IMR-90 (cell line): ENCODE results near the gene ANKRD30A. TPM values are rescaled to one million over a fixed set of nuclear protein-coding genes. Genes with fewer than 3 reads are reported as not detected.

Experiments used
- ATAC-seq: fragments of 200-7000 bp; cut with Tn5 transposase; 2 replicates; pipeline ENCODE4 v1.9.1; 2020; ENCODE audit warnings: low read depth, mild to moderate bottlenecking, moderate library complexity
- BruUV-seq: library from RNA; stranded (reverse); fragments of 400-500 nt; replicated peaks from 2 replicates; lab custom pipeline; 2021; lab: Mats Ljungman, UMichigan
- CTCF ChIA-PET: fragments of 300-600 bp; formaldehyde crosslinking; extraction: SDS; loops from one replicate; lab custom pipeline; 2021; ENCODE audit warnings: antibody characterized with exemption; lab: Yijun Ruan, JAX
- POLR2A ChIA-PET: fragments of 300-600 bp; sonication (Branson Sonifier 250); formaldehyde crosslinking; loops from one replicate; lab custom pipeline; 2022; ENCODE audit warnings: antibody characterized with exemption; ENCODE audit not compliant: unreplicated experiment; lab: Charles Lee
- DNase-seq: peaks from one replicate; pipeline ENCODE4 v3.0.0; 2013
- H2AFZ ChIP-seq: replicated peaks from 2 replicates; pipeline ENCODE3; 2013; ENCODE audit warnings: low read length, mild to moderate bottlenecking; ENCODE audit not compliant: poor library complexity
- H2AK5ac ChIP-seq: 2 replicates; pipeline ENCODE4 v1.6.1; 2013; ENCODE audit warnings: low read depth, low read length, inconsistent platforms
- H2AK9ac ChIP-seq: replicated peaks from 2 replicates; pipeline ENCODE3; 2013; ENCODE audit warnings: mild to moderate bottlenecking, low read depth, low read length, moderate library complexity; ENCODE audit not compliant: poor library complexity
- H2BK120ac ChIP-seq: 2 replicates; pipeline ENCODE4 v1.6.1; 2013; ENCODE audit warnings: low read depth, low read length, inconsistent platforms
- H2BK15ac ChIP-seq: 3 replicates; pipeline ENCODE4 v1.6.1; 2013; ENCODE audit warnings: low read depth, low read length, inconsistent platforms
- H2BK20ac ChIP-seq: 2 replicates; pipeline ENCODE4 v1.6.1; 2013; ENCODE audit warnings: low read depth, mild to moderate bottlenecking, inconsistent platforms, low read length, moderate library complexity
- H2BK5ac ChIP-seq: 2 replicates; pipeline ENCODE4 v1.6.1; 2013; ENCODE audit warnings: mild to moderate bottlenecking, low read depth, low read length, inconsistent platforms; ENCODE audit not compliant: poor library complexity, severe bottlenecking
- H3K14ac ChIP-seq: replicated peaks from 2 replicates; pipeline ENCODE4 v1.6.1; 2013; ENCODE audit warnings: low read depth, low read length, inconsistent platforms
- H3K18ac ChIP-seq: 2 replicates; pipeline ENCODE4 v1.6.1; 2013; ENCODE audit warnings: low read depth, low read length, control low read depth
- H3K23ac ChIP-seq: 2 replicates; pipeline ENCODE4 v1.6.1; 2013; ENCODE audit warnings: low read depth, low read length, inconsistent platforms
- H3K27ac ChIP-seq: 2 replicates; pipeline ENCODE4 v1.5.1; 2013; ENCODE audit warnings: mild to moderate bottlenecking, control low read depth, low read length; ENCODE audit not compliant: insufficient read depth
- H3K27me3 ChIP-seq: 2 replicates; pipeline ENCODE4 v1.6.1; 2013; ENCODE audit warnings: low read length; ENCODE audit not compliant: control insufficient read depth, insufficient read depth
- H3K36me3 ChIP-seq: 2 replicates; pipeline ENCODE4 v1.6.1; 2013; ENCODE audit warnings: low read length, mixed read lengths; ENCODE audit not compliant: control insufficient read depth, insufficient read depth
- H3K4ac ChIP-seq: 2 replicates; pipeline ENCODE4 v1.6.1; 2013; ENCODE audit warnings: low read depth, low read length, inconsistent platforms
- H3K4me1 ChIP-seq: 2 replicates; pipeline ENCODE4 v1.6.1; 2013; ENCODE audit warnings: low read length, mixed read lengths; ENCODE audit not compliant: control insufficient read depth, insufficient read depth
- H3K4me2 ChIP-seq: 2 replicates; pipeline ENCODE4 v1.6.1; 2013; ENCODE audit warnings: low read depth, mild to moderate bottlenecking, control low read depth, low read length, moderate library complexity
- H3K4me3 ChIP-seq: 2 replicates; pipeline ENCODE4 v1.5.1; 2013; ENCODE audit warnings: low read depth, mild to moderate bottlenecking, control low read depth, low read length, moderate library complexity; ENCODE audit not compliant: insufficient read depth
- H3K56ac ChIP-seq: 2 replicates; pipeline ENCODE4 v1.6.1; 2013; ENCODE audit warnings: low read length, inconsistent platforms; ENCODE audit not compliant: insufficient read depth; ENCODE audit errors: extremely low read depth
- H3K79me1 ChIP-seq, 2 experiments: 2 replicates each; pipeline ENCODE4 v1.6.1; 2013; ENCODE audit warnings: low read length in 2 of 2, inconsistent platforms in 1 of 2, low read depth in 1 of 2
- H3K9ac ChIP-seq: 2 replicates; pipeline ENCODE4 v1.6.1; 2013; ENCODE audit warnings: low read depth, low read length, control low read depth
- H3K9me1 ChIP-seq: 2 replicates; pipeline ENCODE4 v1.6.1; 2013; ENCODE audit warnings: low read length, inconsistent platforms; ENCODE audit not compliant: insufficient read depth
- H3K9me3 ChIP-seq: 2 replicates; pipeline ENCODE4 v1.6.1; 2013; ENCODE audit warnings: low read length; ENCODE audit not compliant: control insufficient read depth, insufficient read depth
- H4K20me1 ChIP-seq: 2 replicates; pipeline ENCODE4 v1.6.1; 2013; ENCODE audit warnings: low read length, inconsistent platforms; ENCODE audit not compliant: insufficient read depth
- H4K5ac ChIP-seq: 2 replicates; pipeline ENCODE4 v1.6.1; 2013; ENCODE audit warnings: mild to moderate bottlenecking, low read depth, low read length, control low read depth
- H4K8ac ChIP-seq, 2 experiments: 2 replicates each; pipeline ENCODE4 v1.6.1; 2013; ENCODE audit warnings: low read depth in 2 of 2, low read length in 2 of 2, control low read depth in 1 of 2, inconsistent platforms in 1 of 2
- H4K91ac ChIP-seq: 2 replicates; pipeline ENCODE4 v1.6.1; 2013; ENCODE audit warnings: low read depth, low read length, inconsistent platforms; ENCODE audit not compliant: insufficient read depth
- FOS ChIP-seq: fragments of 150-350 bp; IDR thresholded peaks from 2 replicates; pipeline ENCODE4 v1.6.1; 2016; ENCODE audit warnings: low read depth, low read length
- POLR2A ChIP-seq: IDR thresholded peaks from 2 replicates; pipeline ENCODE4 v1.6.1; 2012; ENCODE audit warnings: mild to moderate bottlenecking, low read depth, low read length
- SMC3 ChIP-seq: fragments of 150-350 bp; IDR thresholded peaks from 2 replicates; pipeline ENCODE4 v1.6.1; 2016; ENCODE audit warnings: low read depth, mild to moderate bottlenecking, antibody characterized with exemption, low read length, moderate library complexity
- WGBS, 2 experiments: methylation state at CpG; one replicate each; pipeline versions ENCODE4 v1.1.5 to v1.1.7; 2013; ENCODE audit warnings: missing lambda C conversion rate in 2 of 2; ENCODE audit not compliant: insufficient read length in 1 of 2; ENCODE audit errors: extremely low coverage in 2 of 2; 5-methylcytosine and 5-hydroxymethylcytosine counted together
- dilution Hi-C: fragments of 300-500 bp; cut with HindIII; formaldehyde crosslinking; loops from one replicate; pipeline ENCODE4 v1.14.3; 2018; ENCODE audit warnings: low sequenced_read_pairs; ENCODE audit not compliant: unreplicated experiment
- in situ Hi-C: fragments of 300-500 bp; cut with MboI; formaldehyde crosslinking; loops from 3 replicates; pipeline ENCODE4 v1.14.3; 2019; ENCODE audit warnings: low sequenced_read_pairs, inconsistent platforms, mixed read lengths
- intact Hi-C: fragments of 100-400 bp; cut with micrococcal nuclease; formaldehyde crosslinking; loops from 2 replicates; pipeline ENCODE4 v1.10.0; 2022
- polyA plus RNA-seq, 3 experiments: library from polyadenylated mRNA; depleted of rRNA; stranded (reverse); fragments of >200 nt; gene quantifications; 2 replicates each; pipeline ENCODE4 v1.2.3, GENCODE V29; 2012; ENCODE audit warnings: low replicate concordance in 1 of 3
- total RNA-seq: library from RNA; depleted of rRNA; stranded (reverse); fragments of >200 nt; gene quantifications from 2 replicates; pipeline ENCODE4 v1.2.3, GENCODE V29; 2012
- TF ChIP-seq, protein P1 (sequence below): conservative IDR thresholded peaks from 2 replicates; pipeline ENCODE4 v1.5.1; 2012; ENCODE audit warnings: mild to moderate bottlenecking, low read depth, low read length, improper control_type of control experiment

The ANKRD30A gene
- total and polyA plus RNA-seq, 2 of the 4 experiments (the other 2 are of a cell fraction) = not detected

DNA sequence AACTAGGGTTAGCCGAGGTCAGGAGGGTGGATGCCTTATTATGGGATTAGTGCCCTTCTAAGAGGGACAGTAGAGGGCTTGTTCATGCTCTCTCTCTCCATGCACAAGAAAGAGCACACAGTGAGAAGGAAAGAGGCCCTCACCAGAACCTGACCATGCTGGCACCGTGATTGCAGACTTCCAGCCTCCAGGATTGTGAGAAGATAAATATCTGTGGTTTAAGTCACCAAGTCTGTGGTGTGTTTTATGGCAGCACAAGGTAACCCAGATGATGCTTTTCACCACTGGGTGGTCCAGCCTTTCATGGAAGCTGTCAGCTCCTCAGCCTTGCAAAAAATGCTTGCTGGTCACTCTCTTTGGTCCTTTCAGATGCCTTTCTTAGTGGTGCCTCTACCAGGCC, 175.9 kb downstream of the ANKRD30A start:
- H3K14ac ChIP-seq = no peak overlapping the region
- H3K36me3 ChIP-seq = no peaks in the 10 kb centered on the region
- POLR2A ChIA-PET = no interaction called here

More for the DNA sequence above, 175.9 kb downstream of the ANKRD30A start:
- H3K4me1 ChIP-seq = no peaks in the 10 kb centered on the region
- no CpG with 5 or more reads among the region's 2 CpGs for WGBS, 2 experiments
- no peaks in the 10 kb centered on the region for H3K9me1 ChIP-seq
- no peak overlapping the region for H3K56ac ChIP-seq
- DNase-seq = no peak
- ATAC-seq = no peak
- no peak overlapping the region for H4K91ac ChIP-seq
- H3K4me2 ChIP-seq = no peak overlapping the region
- peaks cover 21% of the 10 kb centered on the region for H3K9me3 ChIP-seq
- H4K5ac ChIP-seq = no peak overlapping the region
- H3K18ac ChIP-seq = no peak overlapping the region
- no peak overlapping the region for H3K4me3 ChIP-seq
- in situ Hi-C loops (no loop called here), dilution Hi-C loops (no loop called here), intact Hi-C loops (no loop called here)
- no peaks in the 10 kb centered on the region for H3K27me3 ChIP-seq
- no peak overlapping the region for H3K4ac ChIP-seq
- CTCF ChIA-PET = no interaction called here
- H3K23ac ChIP-seq = no peak overlapping the region
- no peak overlapping the region for H3K27ac ChIP-seq
- no TSS peak for BruUV-seq
- no peak overlapping the region for H2BK5ac ChIP-seq
- TF ChIP-seq FOS = no peak
- no peak for TF ChIP-seq SMC3
- no peak for TF ChIP-seq POLR2A
- TF ChIP-seq, protein P1, sequence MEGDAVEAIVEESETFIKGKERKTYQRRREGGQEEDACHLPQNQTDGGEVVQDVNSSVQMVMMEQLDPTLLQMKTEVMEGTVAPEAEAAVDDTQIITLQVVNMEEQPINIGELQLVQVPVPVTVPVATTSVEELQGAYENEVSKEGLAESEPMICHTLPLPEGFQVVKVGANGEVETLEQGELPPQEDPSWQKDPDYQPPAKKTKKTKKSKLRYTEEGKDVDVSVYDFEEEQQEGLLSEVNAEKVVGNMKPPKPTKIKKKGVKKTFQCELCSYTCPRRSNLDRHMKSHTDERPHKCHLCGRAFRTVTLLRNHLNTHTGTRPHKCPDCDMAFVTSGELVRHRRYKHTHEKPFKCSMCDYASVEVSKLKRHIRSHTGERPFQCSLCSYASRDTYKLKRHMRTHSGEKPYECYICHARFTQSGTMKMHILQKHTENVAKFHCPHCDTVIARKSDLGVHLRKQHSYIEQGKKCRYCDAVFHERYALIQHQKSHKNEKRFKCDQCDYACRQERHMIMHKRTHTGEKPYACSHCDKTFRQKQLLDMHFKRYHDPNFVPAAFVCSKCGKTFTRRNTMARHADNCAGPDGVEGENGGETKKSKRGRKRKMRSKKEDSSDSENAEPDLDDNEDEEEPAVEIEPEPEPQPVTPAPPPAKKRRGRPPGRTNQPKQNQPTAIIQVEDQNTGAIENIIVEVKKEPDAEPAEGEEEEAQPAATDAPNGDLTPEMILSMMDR = no peak
- H2BK120ac ChIP-seq = no peak overlapping the region
- H4K8ac ChIP-seq = no peak overlapping the region
- H2BK20ac ChIP-seq = no peak overlapping the region
- H2BK15ac ChIP-seq = no peak overlapping the region
- H3K79me1 ChIP-seq = no peaks in the 10 kb centered on the region
- no peak overlapping the region for H2AK9ac ChIP-seq
- no peaks in the 10 kb centered on the region for H4K20me1 ChIP-seq
- no peak overlapping the region for H2AFZ ChIP-seq
- no peak overlapping the region for H3K9ac ChIP-seq
- no peak overlapping the region for H2AK5ac ChIP-seq
